OCI-LY3 (cell line): Measurements from ENCODE around the gene CEP41.

ENCODE experiments used
- EZH2phosphoT487 ChIP-seq: fragments of 200-600 bp; shearing (Covaris generic); IDR thresholded peaks from 2 replicates; pipeline ENCODE4 v1.6.1; 2018; ENCODE audit warnings: antibody characterized with exemption, mixed run types, low read depth
- TF ChIP-seq, protein P1 (sequence below): fragments of 200-600, 300-600 bp; sonication (generic); IDR thresholded peaks from 2 replicates; pipeline ENCODE4 v1.5.1; 2014; ENCODE audit warnings: antibody characterized with exemption, low read length, low read depth

- TF ChIP-seq, protein P1, sequence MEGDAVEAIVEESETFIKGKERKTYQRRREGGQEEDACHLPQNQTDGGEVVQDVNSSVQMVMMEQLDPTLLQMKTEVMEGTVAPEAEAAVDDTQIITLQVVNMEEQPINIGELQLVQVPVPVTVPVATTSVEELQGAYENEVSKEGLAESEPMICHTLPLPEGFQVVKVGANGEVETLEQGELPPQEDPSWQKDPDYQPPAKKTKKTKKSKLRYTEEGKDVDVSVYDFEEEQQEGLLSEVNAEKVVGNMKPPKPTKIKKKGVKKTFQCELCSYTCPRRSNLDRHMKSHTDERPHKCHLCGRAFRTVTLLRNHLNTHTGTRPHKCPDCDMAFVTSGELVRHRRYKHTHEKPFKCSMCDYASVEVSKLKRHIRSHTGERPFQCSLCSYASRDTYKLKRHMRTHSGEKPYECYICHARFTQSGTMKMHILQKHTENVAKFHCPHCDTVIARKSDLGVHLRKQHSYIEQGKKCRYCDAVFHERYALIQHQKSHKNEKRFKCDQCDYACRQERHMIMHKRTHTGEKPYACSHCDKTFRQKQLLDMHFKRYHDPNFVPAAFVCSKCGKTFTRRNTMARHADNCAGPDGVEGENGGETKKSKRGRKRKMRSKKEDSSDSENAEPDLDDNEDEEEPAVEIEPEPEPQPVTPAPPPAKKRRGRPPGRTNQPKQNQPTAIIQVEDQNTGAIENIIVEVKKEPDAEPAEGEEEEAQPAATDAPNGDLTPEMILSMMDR: no peak
- no peak for TF ChIP-seq EZH2phosphoT487
Measured at GRCh38 chr7:130352194-130353074, 88.4 kb downstream of the CEP41 start.
